ENCODE results near the gene ECT2L.

The ECT2L gene

DNA sequence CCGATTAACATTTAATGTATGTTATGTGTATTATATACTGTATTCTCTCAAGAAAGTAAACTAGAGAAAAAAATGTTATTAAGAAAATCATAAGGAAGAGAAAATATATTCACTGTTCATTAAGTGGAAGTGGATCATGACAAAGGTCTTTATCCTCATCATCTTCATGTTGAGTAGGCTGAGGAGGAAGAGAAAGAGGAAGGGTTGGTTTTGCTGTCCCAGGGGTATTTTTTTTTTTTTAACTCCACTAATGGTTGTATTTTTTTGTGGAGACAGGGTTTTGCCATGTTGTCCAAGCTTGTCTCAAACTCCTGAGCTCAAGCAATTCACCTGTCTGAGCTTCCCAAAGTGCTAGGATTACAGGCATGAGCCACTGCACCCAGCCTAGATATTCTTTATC lies 11.0 kb downstream of the ECT2L start:
- no peak for DNase-seq

DNA sequence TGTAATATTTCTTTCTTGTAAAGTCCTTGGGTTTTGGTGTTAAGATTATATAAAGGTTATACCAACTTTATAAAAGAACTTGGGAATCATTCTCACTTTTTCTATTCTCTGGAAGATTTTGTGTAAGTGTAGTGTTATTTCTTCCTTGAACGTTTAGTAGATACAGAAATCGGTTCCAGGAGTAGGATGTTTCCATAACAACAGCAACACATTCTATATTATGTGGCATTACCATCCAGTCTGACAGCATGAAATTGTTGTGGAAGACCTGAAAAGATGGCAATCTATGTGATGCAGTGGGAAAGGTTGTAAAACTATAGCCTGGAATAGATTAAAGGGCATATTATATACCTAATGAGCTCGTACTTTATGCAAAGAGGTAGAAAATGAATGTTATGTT lies 13.8 kb downstream of the ECT2L start:
- DNase-seq, result no peak

DNA sequence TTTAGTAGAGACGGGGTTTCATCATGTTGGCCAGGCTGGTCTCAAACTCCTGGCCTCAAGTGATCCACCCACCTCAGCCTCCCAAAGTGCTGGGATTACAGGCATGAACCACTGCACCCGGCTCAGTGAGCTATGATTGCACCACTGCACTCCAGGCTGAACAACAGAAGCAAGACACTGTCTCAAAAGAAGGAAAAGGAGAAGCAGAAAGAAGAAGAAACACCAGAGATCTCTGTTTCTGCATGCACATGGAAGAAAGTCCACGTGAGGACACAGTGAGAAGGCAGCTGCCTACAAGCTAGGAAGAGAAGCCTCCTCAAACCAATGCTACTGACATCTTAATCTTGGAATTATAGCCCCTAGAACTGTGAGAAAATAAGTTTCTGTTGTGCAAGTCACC lies 16.0 kb downstream of the ECT2L start:
- no peak for DNase-seq

- DNase-seq, result peak; percentile 90
Observed at GRCh38 chr6:138814179-138814834, 18.4 kb downstream of the ECT2L start.

GRCh38 chr6:138815221-138815620 lies 19.3 kb downstream of the ECT2L start:
- peak; percentile 66 for DNase-seq

- peak; percentile 87 for DNase-seq
Observed at GRCh38 chr6:138815797-138816528, 20.1 kb downstream of the ECT2L start.

- peak; percentile 42 for DNase-seq
Observed at GRCh38 chr6:138817799-138818198, 21.9 kb downstream of the ECT2L start.

- DNase-seq, result no peak
Observed at GRCh38 chr6:138818496-138819194, 22.8 kb downstream of the ECT2L start.

- no peak for DNase-seq
Observed at GRCh38 chr6:138821519-138821918, 25.6 kb downstream of the ECT2L start.

DNA sequence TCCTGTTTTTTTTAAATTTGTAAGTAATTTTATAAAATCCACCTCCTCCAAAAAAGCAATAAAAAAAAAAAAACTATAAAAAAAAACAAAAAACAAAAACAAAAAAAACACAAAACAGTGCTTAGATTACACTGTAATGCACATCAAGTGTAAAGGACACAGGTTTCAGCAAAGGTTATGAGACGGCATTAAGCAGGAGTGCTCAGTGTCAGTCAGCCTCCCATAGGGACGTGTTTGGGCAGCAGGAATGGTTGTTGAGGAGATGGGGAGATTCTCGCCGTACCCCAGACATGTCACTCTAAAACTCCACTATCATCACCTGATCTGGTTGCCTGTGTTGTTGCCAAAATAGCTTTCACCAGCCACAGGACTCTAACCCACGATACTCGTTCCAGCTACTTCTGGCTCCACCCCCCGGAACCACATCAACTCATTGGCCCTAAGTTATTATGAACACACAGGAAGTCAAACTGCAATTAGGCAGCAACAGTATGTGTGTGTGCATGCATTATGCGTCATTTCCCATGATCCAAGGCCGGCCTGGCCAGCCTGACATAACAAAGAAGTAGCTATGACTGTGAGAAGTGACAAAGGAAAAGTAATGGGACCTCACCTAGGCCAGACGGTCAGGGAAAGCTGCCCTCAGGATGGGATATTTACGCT lies 28.7 kb downstream of the ECT2L start:
- DNase-seq, result no peak

GRCh38 chr6:138830248-138830647 lies 34.4 kb downstream of the ECT2L start:
- no peak for DNase-seq

GRCh38 chr6:138832182-138832581 lies 36.3 kb downstream of the ECT2L start:
- no peak for DNase-seq

- peak; percentile 98 for DNase-seq
Observed at GRCh38 chr6:138833816-138834539, 38.1 kb downstream of the ECT2L start.

DNA sequence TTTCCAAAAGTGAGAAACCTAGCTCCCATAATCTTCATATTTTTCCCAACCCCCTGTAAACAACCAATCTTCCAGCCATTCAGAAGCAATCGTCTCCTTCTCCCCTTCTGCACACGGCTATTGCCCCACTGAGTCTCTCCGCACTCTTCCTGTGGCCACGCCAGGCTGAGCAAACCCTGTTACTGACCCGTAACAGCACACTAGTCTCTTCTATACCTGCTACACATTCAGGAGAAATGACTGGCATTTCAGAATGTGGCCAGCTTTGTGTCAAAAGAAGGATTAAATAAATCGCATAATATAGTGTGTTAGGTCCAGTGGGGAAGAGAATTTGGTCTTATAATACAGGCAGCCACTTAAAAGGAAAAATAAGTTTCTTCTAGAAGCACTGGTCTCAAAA lies 41.4 kb downstream of the ECT2L start:
- DNase-seq, result no peak

GRCh38 chr6:138844192-138844591 lies 48.3 kb downstream of the ECT2L start:
- peak; percentile 80 for DNase-seq

DNA sequence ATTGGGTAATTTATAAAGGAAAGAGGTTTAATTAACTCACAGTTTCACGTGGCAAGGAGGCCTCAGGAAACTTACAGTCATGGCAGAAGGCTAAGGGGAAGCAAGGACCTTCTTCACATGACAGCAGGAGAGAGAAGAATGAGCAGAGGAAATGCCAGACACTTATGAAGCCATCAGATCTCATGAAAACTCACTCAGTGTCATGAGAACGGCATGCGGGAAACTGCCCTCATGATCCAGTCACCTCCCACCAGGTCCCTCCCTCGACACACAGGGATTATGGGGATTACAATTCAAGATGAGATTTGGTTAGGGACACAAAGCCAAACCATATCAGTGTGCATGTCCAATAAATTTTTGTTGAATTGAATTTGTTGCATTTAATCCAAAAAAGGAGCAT lies 52.0 kb downstream of the ECT2L start:
- no peak for DNase-seq

GRCh38 chr6:138848461-138848860 lies 52.6 kb downstream of the ECT2L start:
- DNase-seq, result no peak

- no peak for DNase-seq
Observed at GRCh38 chr6:138849791-138850190, 53.9 kb downstream of the ECT2L start.

DNA sequence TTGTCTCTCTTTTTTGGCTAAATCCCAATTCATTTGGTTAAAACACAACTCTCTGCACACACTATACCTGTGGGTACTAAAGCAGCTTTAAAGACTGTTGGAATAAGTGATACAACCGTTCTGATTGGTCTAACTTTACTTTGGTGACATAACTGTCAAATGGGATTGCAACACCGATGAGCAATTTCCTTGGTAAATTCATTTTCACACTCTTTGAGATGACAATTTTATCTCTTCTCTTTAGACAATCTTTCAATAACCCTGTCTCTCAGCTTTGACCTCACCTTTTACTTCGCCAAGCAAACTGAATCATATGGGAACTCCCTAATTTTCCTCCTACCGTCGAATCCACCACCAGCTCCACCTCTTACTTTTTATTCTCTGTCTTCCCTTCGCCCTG lies 60.8 kb downstream of the ECT2L start:
- no peak for DNase-seq

GRCh38 chr6:138857775-138858174 lies 61.9 kb downstream of the ECT2L start:
- DNase-seq, result no peak

DNA sequence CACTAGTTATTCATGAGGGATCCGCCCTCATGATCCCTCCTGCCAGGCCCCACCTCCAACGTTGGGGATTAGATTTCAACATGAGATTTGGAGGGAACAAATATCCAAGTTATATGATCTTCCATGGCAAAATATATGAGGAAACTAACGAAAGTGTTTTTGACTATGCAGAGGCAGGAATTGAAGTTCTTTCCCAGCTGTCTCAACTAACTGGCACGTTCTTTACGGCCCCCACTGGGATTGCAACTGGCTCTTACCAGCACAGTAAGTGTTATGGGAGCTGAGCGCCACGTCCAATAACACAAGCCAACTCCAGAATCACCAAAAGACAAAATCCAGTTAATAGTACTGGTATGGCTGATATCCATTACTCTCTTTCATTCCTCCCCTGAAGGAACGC lies 66.6 kb downstream of the ECT2L start:
- DNase-seq, result peak; percentile 46

DNA sequence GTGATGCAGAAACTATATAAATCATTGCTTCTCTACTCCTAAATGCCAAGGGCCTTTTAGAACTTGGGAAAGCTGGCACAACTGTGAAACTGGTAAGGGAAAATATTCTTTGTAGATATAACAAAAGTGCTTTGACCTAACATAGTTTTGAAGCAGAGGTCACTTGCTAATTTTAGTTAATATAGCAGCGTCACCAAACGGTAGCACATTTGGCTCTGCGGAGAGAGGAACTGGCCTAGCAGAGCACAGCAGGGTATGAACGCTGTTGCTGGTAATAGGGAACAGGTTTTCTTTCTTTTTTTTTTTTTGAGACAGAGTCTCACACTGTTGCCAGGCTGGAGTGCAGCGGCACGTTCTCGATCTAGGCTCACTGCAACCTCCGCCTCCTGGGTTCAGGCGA lies 67.4 kb downstream of the ECT2L start:
- DNase-seq, result no peak

DNA sequence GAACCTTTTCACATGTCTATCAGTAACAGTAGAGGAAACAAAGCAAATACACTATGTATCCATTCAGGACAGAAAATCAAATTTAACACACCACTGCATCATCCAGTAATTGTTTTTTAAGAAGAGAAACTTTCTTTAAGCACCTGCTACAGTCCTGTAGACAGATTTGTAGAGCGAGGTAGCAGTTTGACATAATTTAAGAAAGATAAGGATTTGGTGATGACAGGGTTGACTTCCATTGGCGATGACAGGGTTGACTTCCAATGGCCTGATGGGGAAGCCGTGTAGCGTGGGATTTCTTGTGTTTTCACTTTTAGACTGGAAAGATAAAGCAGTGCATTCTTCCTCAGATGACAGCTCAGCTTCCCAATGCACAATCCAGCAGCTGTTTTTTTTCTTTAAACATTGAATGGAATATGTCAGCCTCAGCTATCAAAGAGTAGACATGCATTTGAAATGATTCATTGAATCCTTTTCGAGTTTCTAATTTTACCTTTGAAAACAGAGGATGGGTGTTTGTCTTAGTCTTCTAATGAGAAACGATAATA lies 68.5 kb downstream of the ECT2L start:
- no peak for DNase-seq

All from NCI-H2171 treated with DMSO at 0.1 percent for 48 hours (cell line).